ENCODE results near the gene COX7A2L.

COX7A2L gene

DNA sequence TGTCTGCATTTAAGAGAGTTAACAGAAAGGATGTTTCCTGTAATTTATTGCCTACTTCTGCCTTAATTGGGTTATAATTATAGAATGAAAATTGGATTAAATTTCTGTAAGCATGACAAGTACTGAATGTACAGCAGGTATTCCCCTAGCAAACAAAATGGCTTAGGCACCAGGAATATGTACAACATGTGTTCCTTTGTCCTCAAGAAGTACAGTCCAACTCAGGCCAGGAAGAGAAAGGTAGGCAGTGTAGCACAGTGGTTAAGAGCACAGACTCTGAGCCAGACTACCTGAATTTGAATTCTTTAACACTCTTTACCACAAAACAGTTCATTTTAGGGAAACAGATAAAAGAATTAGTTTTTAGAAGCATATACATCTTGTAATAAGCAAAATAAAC, 43.1 kb downstream of the COX7A2L start:
- no peak for DNase-seq (ENCODE audit: low spot score)

DNA sequence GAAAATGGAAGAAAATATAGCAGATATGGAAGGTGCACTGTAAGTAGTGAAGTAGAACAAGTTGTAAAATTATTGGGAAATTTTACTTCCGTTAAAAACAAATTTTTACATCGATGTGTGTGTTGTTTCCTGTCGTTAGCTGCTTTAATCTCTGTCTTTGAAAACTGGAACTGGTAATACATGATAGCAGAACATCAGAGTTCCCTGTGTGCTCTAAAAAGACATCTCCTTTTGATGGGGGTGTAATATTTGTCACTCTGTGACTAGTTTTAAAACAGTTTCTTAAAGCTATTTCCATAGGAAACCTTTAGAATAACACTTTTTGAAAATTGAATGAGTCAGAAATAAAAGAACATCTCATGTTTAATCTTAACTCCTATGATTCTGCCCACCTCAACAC, 43.5 kb downstream of the COX7A2L start:
- DNase-seq (ENCODE audit: low spot score) = no peak

DNA sequence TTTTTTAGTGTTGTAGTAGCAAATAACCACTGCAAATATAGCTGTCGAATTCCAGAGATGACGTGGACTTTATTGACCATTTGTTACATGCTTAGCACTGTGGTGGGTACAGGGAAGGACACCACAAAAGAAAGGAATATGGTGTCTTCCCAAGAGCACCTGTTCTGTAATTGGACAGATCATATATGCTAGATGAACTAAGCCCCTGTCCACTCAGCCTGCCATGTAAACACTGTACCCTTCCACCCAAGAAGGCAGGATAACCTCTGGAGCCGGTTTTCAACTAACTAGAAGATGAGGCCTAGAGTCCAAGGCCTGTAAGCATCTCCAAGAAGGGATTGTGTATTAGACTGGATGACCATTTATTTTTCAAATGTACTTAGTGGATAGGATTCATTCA, 44.1 kb downstream of the COX7A2L start:
- DNase-seq (ENCODE audit: low spot score) = no peak

DNA sequence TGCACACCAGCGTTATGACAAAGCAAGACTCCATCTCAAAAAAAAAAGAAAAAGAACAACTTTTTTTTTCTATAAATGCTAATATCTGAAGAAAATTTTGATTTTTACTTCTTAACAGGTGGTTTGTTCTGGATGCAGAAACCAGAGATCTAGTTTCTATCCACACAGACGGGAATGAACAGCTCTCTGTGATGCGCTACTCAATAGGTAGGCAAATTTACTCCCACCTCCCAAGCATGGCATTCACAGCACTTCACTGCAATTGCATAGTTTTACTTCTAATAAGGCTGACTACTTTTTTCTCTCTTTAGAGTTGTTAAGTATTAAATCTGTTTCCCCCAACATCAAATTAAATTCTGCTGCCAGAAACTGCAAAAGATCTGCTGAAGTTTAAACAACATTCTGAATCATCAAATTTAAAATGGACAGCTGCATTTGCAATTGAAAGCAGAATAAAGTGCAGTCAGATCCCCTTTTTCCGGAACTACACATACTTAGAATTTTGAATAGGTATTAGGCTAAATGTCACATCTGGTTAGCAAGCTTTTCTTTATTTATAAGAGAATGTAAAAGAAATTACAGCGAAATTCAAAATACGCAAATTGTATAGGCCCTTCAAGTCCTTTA, 45.1 kb downstream of the COX7A2L start:
- no peak for DNase-seq (ENCODE audit: low spot score)

DNA sequence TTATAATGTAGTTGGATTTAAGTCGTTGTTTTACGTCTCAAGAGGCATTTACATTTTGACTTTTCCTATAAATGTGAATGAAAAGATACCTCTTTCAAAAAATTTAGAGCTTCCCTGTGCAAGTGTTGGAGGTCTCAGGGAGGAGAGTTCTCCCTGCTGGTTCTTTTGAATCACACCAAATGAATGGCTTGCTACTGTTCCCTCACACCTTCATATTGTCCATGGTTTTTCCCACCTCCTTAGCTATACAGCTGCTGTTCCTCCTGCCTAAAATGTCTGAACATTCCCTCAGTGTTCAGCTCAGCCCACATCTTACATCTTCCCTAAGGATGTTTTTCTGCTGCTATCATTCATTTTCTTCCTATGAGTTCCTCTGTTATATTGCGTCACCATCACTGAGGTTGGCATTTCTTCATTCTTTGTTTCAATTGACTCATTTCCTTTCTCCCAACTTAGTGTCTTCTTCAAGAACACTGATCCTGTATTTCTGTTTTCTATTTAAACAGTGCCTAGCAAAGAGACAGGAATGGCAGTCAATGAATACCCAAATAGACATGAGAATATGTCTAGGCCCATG, 46.0 kb downstream of the COX7A2L start:
- no peak for DNase-seq (ENCODE audit: low spot score)

DNA sequence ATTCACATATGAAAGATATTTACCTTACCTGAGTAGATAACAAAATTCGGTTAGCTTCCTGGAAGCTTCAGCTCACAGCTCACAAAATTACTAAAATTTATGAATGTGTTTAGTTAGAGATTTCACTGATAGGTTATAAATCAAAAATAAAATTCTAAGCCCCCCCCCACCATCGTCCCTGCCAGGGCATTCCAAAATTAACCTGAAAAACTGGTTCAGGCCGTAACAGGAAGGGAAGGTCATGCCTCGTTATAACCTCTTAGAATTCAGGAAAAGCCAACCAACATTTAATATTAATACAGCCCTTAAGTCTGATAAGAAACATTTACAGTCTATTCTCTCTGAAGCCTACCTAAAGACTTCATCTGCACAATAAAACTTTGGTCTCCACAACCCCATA, 48.9 kb downstream of the COX7A2L start:
- no peak for DNase-seq (ENCODE audit: low spot score)

DNA sequence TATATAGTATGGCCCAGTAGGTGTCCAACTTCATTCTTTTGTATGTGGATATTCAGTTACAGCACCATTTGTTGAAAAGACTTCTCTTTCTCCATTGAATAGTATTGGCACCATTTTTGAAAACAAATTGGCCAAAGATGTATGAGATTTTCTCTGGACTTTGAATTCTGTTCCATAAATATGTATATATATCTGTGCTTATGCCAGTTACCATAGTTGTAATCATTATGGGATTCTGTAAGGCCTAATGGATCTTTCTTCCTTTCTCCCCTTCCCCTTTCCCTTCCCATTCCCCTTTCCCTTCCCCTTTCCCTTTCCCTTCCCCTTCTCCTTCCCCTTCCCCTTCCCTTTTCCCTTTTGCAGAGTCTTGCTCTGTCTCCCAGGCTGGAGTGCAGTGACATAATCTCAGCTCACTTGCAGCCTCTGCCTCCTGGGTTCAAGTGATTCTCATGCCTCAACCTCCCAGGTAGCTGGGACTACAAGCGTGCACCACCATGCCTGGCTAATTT, 51.0 kb downstream of the COX7A2L start:
- no peak for DNase-seq (ENCODE audit: low spot score)

DNA sequence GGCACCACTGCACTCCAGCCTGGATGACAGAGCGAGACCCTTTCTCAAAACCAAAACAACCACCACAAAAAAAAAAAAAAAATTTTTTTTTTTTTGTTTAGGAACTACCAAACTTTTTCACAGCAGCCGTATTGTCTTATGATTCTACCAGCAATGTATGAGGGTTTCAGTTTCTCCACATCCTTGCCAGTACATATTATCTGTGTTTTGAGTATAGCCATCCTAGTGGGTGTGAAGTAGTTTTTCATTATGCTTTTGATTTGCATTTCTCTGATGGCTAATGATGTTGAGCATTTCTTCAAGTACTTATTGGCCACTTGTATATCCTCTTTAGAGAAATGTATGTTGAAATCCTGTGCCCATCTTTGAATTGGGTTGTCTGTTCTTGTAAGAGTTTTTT, 51.7 kb downstream of the COX7A2L start:
- DNase-seq (ENCODE audit: low spot score) = no peak

DNA sequence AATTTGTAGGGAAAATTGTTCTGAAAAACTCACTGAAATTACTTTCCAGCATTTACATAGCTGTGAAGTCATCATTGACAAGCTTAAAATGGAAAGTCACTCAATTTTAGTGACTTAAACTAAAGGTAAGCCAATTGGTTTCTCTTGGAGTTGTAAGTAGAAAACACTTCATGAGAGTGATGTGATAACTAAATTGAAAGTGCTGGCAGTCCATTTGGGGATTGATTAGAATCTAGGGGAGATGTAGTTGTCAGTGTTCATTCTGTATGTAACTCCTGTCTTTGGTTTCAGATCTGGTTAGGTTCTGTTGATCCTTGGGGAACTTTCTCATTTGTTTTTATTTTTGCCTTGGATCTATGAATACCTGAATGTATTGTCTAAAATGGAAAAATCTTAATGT, 53.8 kb downstream of the COX7A2L start:
- no peak for DNase-seq (ENCODE audit: low spot score)

DNA sequence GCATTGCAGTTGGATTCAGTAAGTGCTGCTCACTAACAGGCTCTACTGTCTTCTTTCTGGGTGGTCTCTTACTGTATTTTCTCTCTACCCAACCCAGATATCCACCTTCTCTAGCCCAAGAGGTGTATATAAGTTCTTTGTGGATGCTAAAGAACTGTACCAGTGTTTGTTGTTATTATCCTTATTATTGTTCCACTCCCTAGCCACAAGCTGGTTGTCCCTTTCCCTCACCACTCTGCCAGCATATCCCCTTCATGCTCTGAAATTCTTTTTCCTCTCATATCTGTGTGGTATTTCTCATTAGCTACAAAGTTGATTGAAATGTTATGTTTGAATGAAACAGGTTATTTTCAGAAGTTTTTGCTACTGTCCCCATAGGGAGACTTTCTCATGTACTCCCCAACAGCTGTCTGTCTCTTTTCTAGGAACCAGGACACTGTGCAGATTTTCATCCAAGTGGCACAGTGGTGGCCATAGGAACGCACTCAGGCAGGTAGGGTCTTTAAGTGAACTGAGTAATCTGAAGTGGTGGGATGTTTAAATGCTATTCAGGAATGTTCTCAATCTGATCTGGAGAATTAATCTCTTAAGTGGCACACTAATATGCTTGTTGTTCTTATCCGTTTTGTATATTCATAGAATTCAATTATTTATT, 56.8 kb downstream of the COX7A2L start:
- DNase-seq (ENCODE audit: low spot score) = no peak

DNA sequence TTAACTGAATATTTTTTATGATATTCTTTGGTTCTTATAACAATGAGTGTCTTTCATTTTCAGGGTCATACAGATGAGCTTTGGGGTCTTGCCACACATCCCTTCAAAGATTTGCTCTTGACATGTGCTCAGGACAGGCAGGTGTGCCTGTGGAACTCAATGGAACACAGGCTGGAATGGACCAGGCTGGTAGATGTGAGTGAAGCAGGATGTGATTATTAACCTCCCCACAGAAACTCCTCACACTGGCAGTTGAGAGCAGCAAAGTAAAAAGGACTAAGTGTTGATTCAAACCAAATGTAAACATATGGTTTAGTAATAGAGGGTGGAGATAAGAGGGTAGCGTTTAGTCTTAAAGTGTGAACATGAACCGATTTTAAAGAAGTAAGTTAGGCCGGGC, 57.8 kb downstream of the COX7A2L start:
- no peak for DNase-seq (ENCODE audit: low spot score)

DNA sequence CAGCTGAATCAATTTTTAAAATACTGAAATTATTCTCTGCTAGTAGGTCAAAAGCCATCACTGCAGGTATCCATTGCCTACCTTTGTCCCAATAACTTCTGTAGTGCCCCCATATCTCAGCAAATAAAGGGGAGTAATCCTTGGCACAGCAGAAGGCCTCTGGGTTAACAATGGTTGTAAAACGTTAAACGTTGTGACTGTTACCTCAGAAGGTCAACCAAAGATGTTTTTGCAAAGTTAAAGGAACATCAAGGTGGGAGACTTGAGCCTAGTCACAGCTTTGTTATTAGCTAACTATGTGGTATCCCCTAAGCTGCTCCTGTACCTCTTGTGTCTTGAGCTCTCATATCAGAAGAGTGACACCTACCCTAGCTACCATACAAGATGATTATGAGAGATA, 60.5 kb downstream of the COX7A2L start:
- DNase-seq (ENCODE audit: low spot score) = no peak

All from ecto neural progenitor cell (in vitro differentiated cells).